Measurements from ENCODE around the gene CEP20.
"Not testable (repeated sequence)": the region's sequence is repeated elsewhere in the genome, so short reads cannot be mapped to it uniquely, and the experiment has no call there.

The CEP20 gene

GRCh38 chr16:15856901-15857698, 31.3 kb downstream of the CEP20 start, which contains the start of gene MYH11:
MYH11 (minus strand) TSS chr16:15857028; CDS start chr16:15838252, 18,776 bp downstream.
- no peak for DNase-seq

- DNase-seq = no peak
These were observed 32.2 kb downstream of the CEP20 start for GRCh38 chr16:15856182-15856581.

- no peak for DNase-seq
These were observed 32.7 kb downstream of the CEP20 start for GRCh38 chr16:15855704-15856003.

GRCh38 chr16:15854906-15855703, 33.3 kb downstream of the CEP20 start:
- DNase-seq = no peak

- DNase-seq = no peak
These were observed 34.3 kb downstream of the CEP20 start for GRCh38 chr16:15854061-15854460.

GRCh38 chr16:15853021-15853420, 35.4 kb downstream of the CEP20 start:
- no peak for DNase-seq

GRCh38 chr16:15850555-15850954, 37.8 kb downstream of the CEP20 start:
- not testable (repeated sequence) for DNase-seq

GRCh38 chr16:15849209-15849981, 39.0 kb downstream of the CEP20 start:
- DNase-seq = no peak

GRCh38 chr16:15847611-15848175, 40.7 kb downstream of the CEP20 start:
- DNase-seq = no peak

GRCh38 chr16:15846510-15846909, 41.9 kb downstream of the CEP20 start:
- no peak for DNase-seq

- no peak for DNase-seq
These were observed 44.6 kb downstream of the CEP20 start for GRCh38 chr16:15843635-15844279.

GRCh38 chr16:15839204-15839603, 49.2 kb downstream of the CEP20 start:
- not testable (repeated sequence) for DNase-seq

GRCh38 chr16:15837761-15838160, 50.6 kb downstream of the CEP20 start:
- no peak for DNase-seq

- DNase-seq = no peak
These were observed 51.3 kb downstream of the CEP20 start for GRCh38 chr16:15836965-15837611.

- no peak for DNase-seq
These were observed 52.3 kb downstream of the CEP20 start for GRCh38 chr16:15836074-15836473.

GRCh38 chr16:15835136-15835878, 53.1 kb downstream of the CEP20 start:
- DNase-seq = no peak

- no peak for DNase-seq
These were observed 53.9 kb downstream of the CEP20 start for GRCh38 chr16:15834502-15834901.

GRCh38 chr16:15833541-15833940, 54.9 kb downstream of the CEP20 start:
- DNase-seq = no peak

GRCh38 chr16:15832241-15832640, 56.2 kb downstream of the CEP20 start:
- DNase-seq = no peak

- DNase-seq = no peak
These were observed 57.5 kb downstream of the CEP20 start for GRCh38 chr16:15830832-15831451.

GRCh38 chr16:15829460-15829859, 58.9 kb downstream of the CEP20 start:
- no peak for DNase-seq
